ENCODE measurements around the gene GALNTL6.
"Not testable (repeated sequence)": the region's sequence is repeated elsewhere in the genome, so short reads cannot be mapped to it uniquely, and the experiment has no call there.

GALNTL6 gene

DNA sequence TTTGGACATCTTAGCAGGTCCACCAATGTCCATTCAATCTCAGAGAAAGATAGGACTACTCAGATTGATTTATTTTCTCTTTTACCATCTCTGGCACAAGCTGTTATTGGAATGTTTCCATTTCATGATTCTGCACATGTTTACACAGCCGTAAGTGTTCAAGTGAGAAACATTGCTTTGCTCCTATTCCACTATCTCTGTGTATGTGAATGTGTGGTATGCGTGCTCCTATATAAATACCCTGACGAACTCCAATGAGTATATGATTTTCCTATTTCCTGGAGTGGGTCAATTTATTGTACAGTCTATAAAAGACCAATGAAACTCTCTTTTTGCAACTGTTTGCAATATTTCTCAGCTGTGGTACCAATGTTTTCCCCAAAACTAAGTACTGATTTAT is 1134.4 kb downstream of the GALNTL6 start:
- Mint-ChIP-seq H3K4me3 (no peak overlapping the region), H3K9me3 (no peaks in the 10 kb centered on the region), H3K27ac (no peak overlapping the region), H3K36me3 (no peaks in the 10 kb centered on the region), H3K4me1 (no peaks in the 10 kb centered on the region), H3K27me3 (peaks cover 0 to 7% of the 10 kb centered on the region in 2 donors)
- no peak for ATAC-seq (replicated peaks)
- DNase-seq, result no peak

- H3K27ac Mint-ChIP-seq, result no peak overlapping the region
- ATAC-seq (replicated peaks) (no peak), DNase-seq (no peak)
- H3K4me1 Mint-ChIP-seq, result no peaks in the 10 kb centered on the region
- no peaks in the 10 kb centered on the region for H3K36me3 Mint-ChIP-seq
- H3K4me3 Mint-ChIP-seq, result no peak overlapping the region
- no peaks in the 10 kb centered on the region for H3K9me3 Mint-ChIP-seq
- H3K27me3 Mint-ChIP-seq, result no peaks in the 10 kb centered on the region
Observed at GRCh38 chr4:172950990-172951389, 1137.8 kb downstream of the GALNTL6 start.

- no peak overlapping the region for H3K27ac Mint-ChIP-seq
- H3K36me3 Mint-ChIP-seq, result no peaks in the 10 kb centered on the region
- DNase-seq (no peak), ATAC-seq (replicated peaks) (no peak)
- H3K27me3 Mint-ChIP-seq, result no peaks in the 10 kb centered on the region
- H3K4me1 Mint-ChIP-seq, result no peaks in the 10 kb centered on the region
- H3K9me3 Mint-ChIP-seq, result no peaks in the 10 kb centered on the region
- H3K4me3 Mint-ChIP-seq, result no peak overlapping the region
Observed at GRCh38 chr4:172951679-172952451, 1138.7 kb downstream of the GALNTL6 start.

- no peak overlapping the region for H3K4me3 Mint-ChIP-seq
- no peak for ATAC-seq (replicated peaks)
- H3K27me3 Mint-ChIP-seq, result no peaks in the 10 kb centered on the region
- no peaks in the 10 kb centered on the region for H3K4me1 Mint-ChIP-seq
- no peak for DNase-seq
- H3K36me3 Mint-ChIP-seq, result no peaks in the 10 kb centered on the region
- H3K9me3 Mint-ChIP-seq, result no peaks in the 10 kb centered on the region
- H3K27ac Mint-ChIP-seq, result no peak overlapping the region
Observed at GRCh38 chr4:172953896-172954568, 1140.8 kb downstream of the GALNTL6 start.

DNA sequence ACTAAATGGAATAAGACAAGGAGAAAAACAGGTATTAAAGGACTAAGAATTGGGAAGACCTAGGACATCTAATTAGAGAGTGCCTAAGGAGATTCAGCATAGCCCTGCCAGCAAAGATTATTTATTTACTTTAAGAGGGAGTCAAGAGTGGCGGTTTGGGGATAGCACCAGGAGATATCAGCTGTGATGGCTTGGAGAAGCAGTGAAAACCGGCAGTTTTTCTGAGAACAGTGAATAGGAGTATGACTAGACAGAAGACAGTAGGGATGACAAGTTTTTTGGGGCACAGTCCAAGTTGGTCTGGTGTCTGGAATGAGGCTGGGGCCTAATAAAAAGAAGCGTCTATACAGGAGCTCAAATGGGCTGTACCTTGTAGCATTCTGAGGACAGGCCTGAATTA is 1143.1 kb downstream of the GALNTL6 start:
- not testable (repeated sequence) for H3K36me3 Mint-ChIP-seq; H3K4me1 Mint-ChIP-seq; H3K4me3 Mint-ChIP-seq; DNase-seq; H3K9me3 Mint-ChIP-seq; H3K27ac Mint-ChIP-seq; ATAC-seq (replicated peaks)
- H3K27me3 Mint-ChIP-seq, result peaks cover 8 to 10% of the 10 kb centered on the region in 2 donors

GRCh38 chr4:172957216-172957615 is 1144.0 kb downstream of the GALNTL6 start:
- H3K27ac Mint-ChIP-seq, result no peak overlapping the region
- no peak for ATAC-seq (replicated peaks)

DNA sequence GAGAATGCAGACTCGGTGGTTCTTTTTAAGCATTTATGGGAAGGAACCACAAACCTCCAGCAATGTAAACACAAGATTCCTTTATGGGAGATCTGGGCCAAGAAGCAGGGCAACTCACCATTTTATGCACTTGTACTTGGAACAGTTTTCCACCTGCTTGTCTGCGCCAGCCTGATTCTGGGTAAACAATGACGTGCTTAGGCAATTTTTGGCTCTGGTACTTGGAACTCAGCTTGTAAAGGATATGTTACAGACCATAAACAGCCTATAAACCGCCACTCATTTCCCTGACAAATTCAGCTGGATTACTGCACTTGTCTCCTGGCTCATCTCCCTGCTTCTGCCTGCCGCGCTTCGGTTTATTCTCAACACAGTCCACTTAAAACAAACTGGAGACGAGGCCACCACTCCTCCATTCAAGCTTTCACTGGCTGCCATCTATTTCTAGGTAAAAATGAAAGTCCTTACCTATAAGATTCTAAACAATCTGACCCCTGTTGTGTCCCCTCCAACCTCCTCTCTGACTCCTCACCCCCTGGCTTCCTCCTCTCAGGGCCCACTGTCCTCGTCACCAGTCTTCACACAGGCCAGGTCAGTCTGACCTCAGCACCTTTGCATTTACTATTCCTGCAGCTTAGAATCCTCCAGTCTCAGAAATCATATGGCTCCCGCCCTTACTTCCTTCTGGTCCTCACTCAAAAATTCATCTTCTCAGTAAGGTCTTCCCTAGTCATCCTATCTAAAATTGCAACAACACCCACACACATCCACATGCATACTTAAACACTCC is 1149.6 kb downstream of the GALNTL6 start:
- H3K36me3 Mint-ChIP-seq, result no peaks in the 10 kb centered on the region
- H3K4me1 Mint-ChIP-seq, result no peaks in the 10 kb centered on the region
- H3K9me3 Mint-ChIP-seq, result peaks cover 5 to 7% of the 10 kb centered on the region in 2 donors
- H3K27ac Mint-ChIP-seq, result no peak overlapping the region
- no peak overlapping the region for H3K4me3 Mint-ChIP-seq
- peaks cover 19 to 22% of the 10 kb centered on the region in 2 donors for H3K27me3 Mint-ChIP-seq
- ATAC-seq (replicated peaks) (no peak), DNase-seq (no peak)

More at GRCh38 chr4:172957216-172957615, 1144.0 kb downstream of the GALNTL6 start:
- Mint-ChIP-seq H3K36me3 (no peaks in the 10 kb centered on the region), H3K4me3 (no peak overlapping the region), H3K4me1 (no peaks in the 10 kb centered on the region), H3K9me3 (peaks cover 5 to 7% of the 10 kb centered on the region in 2 donors), H3K27me3 (peaks cover 14% of the 10 kb centered on the region in 2 donors)
- no peak for DNase-seq

- peaks cover 19 to 27% of the 10 kb centered on the region in 2 donors for H3K27me3 Mint-ChIP-seq
- DNase-seq (no peak), ATAC-seq (replicated peaks) (peak in 1 of 2 donors; percentile 23)
- no peaks in the 10 kb centered on the region for H3K4me1 Mint-ChIP-seq
- no peak overlapping the region for H3K4me3 Mint-ChIP-seq
- peaks cover 7 to 10% of the 10 kb centered on the region in 2 donors for H3K9me3 Mint-ChIP-seq
- no peak overlapping the region for H3K27ac Mint-ChIP-seq
- no peaks in the 10 kb centered on the region for H3K36me3 Mint-ChIP-seq
Observed at GRCh38 chr4:172963498-172964294, 1150.5 kb downstream of the GALNTL6 start.

DNA sequence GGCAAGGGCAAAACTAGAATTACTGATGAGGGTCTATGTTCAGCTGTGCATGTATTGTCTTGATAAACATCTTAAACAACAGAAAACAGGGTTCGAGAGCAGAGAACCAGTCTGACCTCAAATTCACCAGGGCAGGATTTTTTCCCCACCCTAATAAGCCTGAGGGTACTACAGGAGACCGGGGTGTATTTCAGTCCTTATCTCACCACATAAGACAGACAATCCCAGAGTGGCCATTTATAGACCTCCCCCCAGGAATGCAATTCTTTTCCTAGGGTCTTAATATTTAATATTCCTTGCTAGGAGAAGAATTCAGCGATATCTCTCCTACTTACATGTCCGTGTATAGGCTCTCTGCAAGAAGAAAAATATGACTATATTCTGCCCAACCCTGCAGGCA is 1157.0 kb downstream of the GALNTL6 start:
- peaks cover 10 to 17% of the 10 kb centered on the region in 2 donors for H3K9me3 Mint-ChIP-seq
- not testable (repeated sequence) for H3K36me3 Mint-ChIP-seq; ATAC-seq (replicated peaks); H3K27ac Mint-ChIP-seq; DNase-seq; H3K4me1 Mint-ChIP-seq; H3K4me3 Mint-ChIP-seq
- peaks cover 0 to 14% of the 10 kb centered on the region in 2 donors for H3K27me3 Mint-ChIP-seq

- Mint-ChIP-seq H3K27ac (no peak overlapping the region), H3K9me3 (peaks cover 5 to 8% of the 10 kb centered on the region in 2 donors), H3K4me1 (no peaks in the 10 kb centered on the region), H3K4me3 (no peak overlapping the region), H3K36me3 (peaks cover 0 to 3% of the 10 kb centered on the region in 2 donors), H3K27me3 (peaks cover 0 to 14% of the 10 kb centered on the region in 2 donors)
- no peak for DNase-seq
- ATAC-seq (replicated peaks), result peak in 1 of 2 donors; percentile 16
Observed at GRCh38 chr4:172974586-172974985, 1161.4 kb downstream of the GALNTL6 start.

GRCh38 chr4:172975651-172976229 is 1162.5 kb downstream of the GALNTL6 start:
- Mint-ChIP-seq H3K36me3 (no peaks in the 10 kb centered on the region), H3K9me3 (peaks cover 0 to under 1% of the 10 kb centered on the region in 2 donors), H3K27me3 (peaks cover 0 to 14% of the 10 kb centered on the region in 2 donors), H3K4me1 (no peaks in the 10 kb centered on the region), H3K27ac (no peak overlapping the region), H3K4me3 (no peak overlapping the region)
- DNase-seq, result no peak
- no peak for ATAC-seq (replicated peaks)

- peaks cover 3 to 17% of the 10 kb centered on the region in 2 donors for H3K27me3 Mint-ChIP-seq
- H3K27ac Mint-ChIP-seq; H3K4me1 Mint-ChIP-seq; DNase-seq; H3K9me3 Mint-ChIP-seq; ATAC-seq (replicated peaks); H3K36me3 Mint-ChIP-seq; H3K4me3 Mint-ChIP-seq: not testable (repeated sequence)
Observed at GRCh38 chr4:172977491-172978041, 1164.4 kb downstream of the GALNTL6 start.

DNA sequence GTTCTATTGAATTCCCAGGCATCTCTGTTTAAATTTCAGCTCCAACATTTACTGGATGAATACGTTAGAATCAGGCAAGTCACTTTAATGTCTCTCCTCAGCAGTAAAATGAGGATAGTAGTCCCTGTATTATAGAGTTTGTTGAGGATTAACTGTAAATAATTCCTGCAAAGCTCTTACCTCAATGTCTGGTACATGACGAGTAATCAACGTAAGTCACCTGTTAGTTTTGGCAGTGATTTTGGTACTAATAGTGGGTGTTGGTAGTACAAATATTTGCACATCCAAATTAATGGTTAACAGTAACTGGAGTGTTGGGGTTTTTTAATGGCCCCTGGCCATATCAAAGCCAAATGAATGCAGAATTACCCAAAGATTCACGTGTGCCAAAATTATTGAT is 1165.6 kb downstream of the GALNTL6 start:
- H3K27ac Mint-ChIP-seq, result no peak overlapping the region
- no peaks in the 10 kb centered on the region for H3K4me1 Mint-ChIP-seq
- no peaks in the 10 kb centered on the region for H3K9me3 Mint-ChIP-seq
- H3K27me3 Mint-ChIP-seq, result peaks cover 3 to 11% of the 10 kb centered on the region in 2 donors
- no peaks in the 10 kb centered on the region for H3K36me3 Mint-ChIP-seq
- no peak for DNase-seq
- ATAC-seq (replicated peaks), result no peak
- H3K4me3 Mint-ChIP-seq, result no peak overlapping the region
